Neural progenitor cell (in vitro differentiated cells): ENCODE data around the gene MEF2B. TPM values are rescaled to one million over a fixed set of nuclear protein-coding genes. Genes with fewer than 3 reads are reported as not detected.
A peak's percentile ranks its signal among the peaks of the same experiment; 100 is the strongest.

Experiments used
- DNase-seq: peaks from one replicate; pipeline ENCODE4 v3.0.0-alpha.2; 2016; ENCODE audit warnings: low spot score
- H2AFZ ChIP-seq: fragments of 200-600 bp; sonication (generic); replicated peaks from 2 replicates; pipeline ENCODE4 v1.6.1; 2016; ENCODE audit warnings: antibody characterized with exemption
- H3F3A ChIP-seq: fragments of 200-600 bp; sonication (generic); 2 replicates; pipeline ENCODE4 v1.6.1; 2016; ENCODE audit warnings: antibody characterized with exemption, low read depth
- H3K27ac ChIP-seq: fragments of 200-600 bp; sonication (generic); 2 replicates; pipeline ENCODE4 v1.5.1; 2016; ENCODE audit warnings: mild to moderate bottlenecking
- H3K27me3 ChIP-seq: fragments of 200-600 bp; sonication (generic); 2 replicates; pipeline ENCODE4 v1.6.1; 2016; ENCODE audit warnings: mild to moderate bottlenecking, moderate library complexity
- H3K36me3 ChIP-seq: fragments of 200-600 bp; sonication (generic); 2 replicates; pipeline ENCODE4 v1.5.1; 2016
- H3K4me1 ChIP-seq: fragments of 200-600 bp; sonication (generic); 2 replicates; pipeline ENCODE4 v1.6.1; 2016; ENCODE audit warnings: mixed run types
- H3K4me2 ChIP-seq: fragments of 200-600 bp; sonication (generic); 2 replicates; pipeline ENCODE4 v1.6.1; 2016
- H3K4me3 ChIP-seq: fragments of 200-600 bp; sonication (generic); 2 replicates; pipeline ENCODE4 v1.5.1; 2016
- H3K79me2 ChIP-seq: fragments of 200-600 bp; sonication (generic); 2 replicates; pipeline ENCODE4 v1.6.1; 2016; ENCODE audit warnings: low read depth
- H3K9ac ChIP-seq: fragments of 200-600 bp; sonication (generic); 2 replicates; pipeline ENCODE4 v1.6.1; 2016
- H3K9me3 ChIP-seq: fragments of 200-600 bp; sonication (generic); 2 replicates; pipeline ENCODE4 v1.5.1; 2016; ENCODE audit warnings: low read depth
- H4K20me1 ChIP-seq: fragments of 200-600 bp; sonication (generic); 2 replicates; pipeline ENCODE4 v1.6.1; 2016; ENCODE audit warnings: low read depth
- H3K27ac Mint-ChIP-seq: 3 replicates; pipeline ENCODE4 v1.8.0; 2021; ENCODE audit warnings: mixed read lengths
- H3K27me3 Mint-ChIP-seq: 2 replicates; pipeline ENCODE4 v1.8.0; 2022; ENCODE audit warnings: low read depth, mild to moderate bottlenecking, inconsistent platforms, moderate library complexity, mixed read lengths; ENCODE audit not compliant: insufficient read depth
- H3K36me3 Mint-ChIP-seq: 3 replicates; pipeline ENCODE4 v1.8.0; 2021; ENCODE audit warnings: mixed read lengths
- H3K4me1 Mint-ChIP-seq: 3 replicates; pipeline ENCODE4 v1.8.0; 2021; ENCODE audit warnings: mixed read lengths
- H3K4me3 Mint-ChIP-seq: 3 replicates; pipeline ENCODE4 v1.8.0; 2021; ENCODE audit warnings: mild to moderate bottlenecking, moderate library complexity, mixed read lengths
- H3K9me3 Mint-ChIP-seq: 3 replicates; pipeline ENCODE4 v1.8.0; 2020; ENCODE audit warnings: mixed read lengths
- CTCF ChIP-seq: fragments of 200-600 bp; sonication (generic); IDR thresholded peaks from 2 replicates; pipeline ENCODE4 v1.5.1; 2017; ENCODE audit warnings: antibody characterized with exemption, mild to moderate bottlenecking
- EZH2 ChIP-seq: fragments of 200-600 bp; sonication (generic); IDR thresholded peaks from 2 replicates; pipeline ENCODE4 v1.6.1; 2017; ENCODE audit warnings: antibody characterized with exemption, mild to moderate bottlenecking, moderate library complexity
- EZH2phosphoT487 ChIP-seq: fragments of 200-600 bp; sonication (generic); IDR thresholded peaks from 2 replicates; pipeline ENCODE4 v1.6.1; 2017; ENCODE audit warnings: antibody characterized with exemption
- total RNA-seq: library from RNA; depleted of rRNA; stranded (reverse); fragments of >200 nt; gene quantifications from 2 replicates; pipeline ENCODE4 v1.2.3, GENCODE V29; 2015; ENCODE audit warnings: low replicate concordance

Gene MEF2B
- total RNA-seq, 1 donor from 2014 or later: not detected

- peaks cover 23% of the 10 kb centered on the region for H3K36me3 Mint-ChIP-seq
- H3K79me2 ChIP-seq: no peaks in the 10 kb centered on the region
- peaks cover 4% of the 10 kb centered on the region for H3K27me3 Mint-ChIP-seq
- H2AFZ ChIP-seq: no peak overlapping the region
- no peak overlapping the region for H3K9ac ChIP-seq
- no peak overlapping the region for H3K27ac Mint-ChIP-seq
- no peaks in the 10 kb centered on the region for H3K4me1 Mint-ChIP-seq
- no peaks in the 10 kb centered on the region for H4K20me1 ChIP-seq
- DNase-seq: no peak
- H3K4me3 Mint-ChIP-seq: peak overlapping the region; percentile 30
- peaks cover 5% of the 10 kb centered on the region for H3K36me3 ChIP-seq
- no peaks in the 10 kb centered on the region for H3K9me3 ChIP-seq
- no peak overlapping the region for H3K4me2 ChIP-seq
- no peak overlapping the region for H3K27ac ChIP-seq
- peaks cover 9% of the 10 kb centered on the region for H3K9me3 Mint-ChIP-seq
- no peak overlapping the region for H3K4me3 ChIP-seq
- no peak for TF ChIP-seq CTCF
- no peak for TF ChIP-seq EZH2
- no peak for TF ChIP-seq EZH2phosphoT487
- H3F3A ChIP-seq: peaks cover 7% of the 10 kb centered on the region
- no peaks in the 10 kb centered on the region for H3K27me3 ChIP-seq
- H3K4me1 ChIP-seq: peaks cover 5% of the 10 kb centered on the region
Observed at GRCh38 chr19:19119325-19120237, 50.5 kb downstream of the MEF2B start.

- H3F3A ChIP-seq: peaks cover 20% of the 10 kb centered on the region
- Mint-ChIP-seq H3K4me3 (no peak overlapping the region), H3K27ac (no peak overlapping the region), H3K4me1 (peaks cover 19% of the 10 kb centered on the region), H3K36me3 (peaks cover 6% of the 10 kb centered on the region), H3K9me3 (no peaks in the 10 kb centered on the region), H3K27me3 (peaks cover 10% of the 10 kb centered on the region)
- H3K4me2 ChIP-seq: no peak overlapping the region
- H3K79me2 ChIP-seq: no peaks in the 10 kb centered on the region
- TF ChIP-seq EZH2: no peak
- peak; percentile 63 for TF ChIP-seq CTCF
- no peak for TF ChIP-seq EZH2phosphoT487
- DNase-seq: peak; percentile 72
- H3K9me3 ChIP-seq: no peaks in the 10 kb centered on the region
- no peak overlapping the region for H3K9ac ChIP-seq
- no peaks in the 10 kb centered on the region for H4K20me1 ChIP-seq
- peaks cover 3% of the 10 kb centered on the region for H3K27me3 ChIP-seq
- H3K4me3 ChIP-seq: no peak overlapping the region
- H2AFZ ChIP-seq: no peak overlapping the region
- H3K27ac ChIP-seq: no peak overlapping the region
- H3K36me3 ChIP-seq: no peaks in the 10 kb centered on the region
- H3K4me1 ChIP-seq: peaks cover 13% of the 10 kb centered on the region
Observed at GRCh38 chr19:19115954-19116353, 54.1 kb downstream of the MEF2B start.

- DNase-seq: peak; percentile 64
- no peaks in the 10 kb centered on the region for H4K20me1 ChIP-seq
- TF ChIP-seq CTCF (no peak), EZH2 (no peak), EZH2phosphoT487 (no peak)
- Mint-ChIP-seq H3K9me3 (no peaks in the 10 kb centered on the region), H3K4me3 (no peak overlapping the region), H3K27me3 (peaks cover 9% of the 10 kb centered on the region), H3K27ac (peak overlapping the region; percentile 90), H3K36me3 (peaks cover 3% of the 10 kb centered on the region), H3K4me1 (peaks cover 21% of the 10 kb centered on the region)
- no peak overlapping the region for H3K4me2 ChIP-seq
- no peaks in the 10 kb centered on the region for H3K9me3 ChIP-seq
- peaks cover 13% of the 10 kb centered on the region for H3F3A ChIP-seq
- H3K27ac ChIP-seq: no peak overlapping the region
- H3K9ac ChIP-seq: no peak overlapping the region
- peaks cover 12% of the 10 kb centered on the region for H3K27me3 ChIP-seq
- no peaks in the 10 kb centered on the region for H3K36me3 ChIP-seq
- peaks cover 8% of the 10 kb centered on the region for H3K4me1 ChIP-seq
- no peak overlapping the region for H2AFZ ChIP-seq
- no peaks in the 10 kb centered on the region for H3K79me2 ChIP-seq
- no peak overlapping the region for H3K4me3 ChIP-seq
Observed at GRCh38 chr19:19113040-19113626, 56.9 kb downstream of the MEF2B start.
